BJ (cell line): Measurements from ENCODE around the gene UIMC1. TPM values are rescaled to one million over a fixed set of nuclear protein-coding genes. Genes with fewer than 3 reads are reported as not detected.

Experiments used
- CTCF ChIA-PET: fragments of 350-600 bp; formaldehyde crosslinking; extraction: SDS; loops from one replicate; lab custom pipeline; 2021; ENCODE audit warnings: antibody characterized with exemption, inconsistent platforms; lab: Yijun Ruan, JAX
- POLR2A ChIA-PET: fragments of 300-600 bp; sonication (Branson Sonifier 250); formaldehyde crosslinking; extraction: SDS; loops from one replicate; lab custom pipeline; 2021; ENCODE audit warnings: antibody characterized with exemption; lab: Charles Lee
- DNase-seq: peaks from one replicate; pipeline ENCODE4 v3.0.0-alpha.2; 2011; ENCODE audit warnings: low read depth
- H3K27me3 ChIP-seq: 2 replicates; pipeline ENCODE4 v1.6.0; 2011; ENCODE audit warnings: low read length; ENCODE audit not compliant: control insufficient read depth, insufficient read depth
- H3K36me3 ChIP-seq: 2 replicates; pipeline ENCODE4 v1.5.1; 2011; ENCODE audit warnings: low read length; ENCODE audit not compliant: control insufficient read depth, insufficient read depth
- H3K4me3 ChIP-seq: 2 replicates; pipeline ENCODE4 v1.5.1; 2011; ENCODE audit warnings: low read depth, mild to moderate bottlenecking, control low read depth, low read length
- CTCF ChIP-seq: IDR thresholded peaks from 2 replicates; pipeline ENCODE4 v1.5.1; 2011; ENCODE audit warnings: low read depth, mild to moderate bottlenecking, control low read depth, inconsistent platforms, low read length, moderate library complexity; ENCODE audit not compliant: insufficient read depth
- polyA plus RNA-seq: library from polyadenylated mRNA; depleted of rRNA; stranded (reverse); fragments of >200 nt; gene quantifications from 2 replicates; pipeline ENCODE4 v1.2.3, GENCODE V29; 2011

The UIMC1 gene
- polyA plus RNA-seq, 1 experiment: 14.1 TPM

- CTCF ChIA-PET: interaction anchor here (1.4 kb wide), 1 partner anchor 13 kb away, joined by 3 read pairs; no protein-coding TSS in a partner anchor
- Histone ChIP-seq H3K27me3 (no peaks in the 10 kb centered on the region), H3K4me3 (no peak overlapping the region), H3K36me3 (peaks cover 8% of the 10 kb centered on the region)
- no peak for DNase-seq
- no peak for TF ChIP-seq CTCF
- POLR2A ChIA-PET: no interaction called here
These were observed 72.2 kb downstream of the UIMC1 start for GRCh38 chr5:176934309-176934930.

- ChIA-PET POLR2A (no interaction called here), CTCF (interaction anchor here (1.1 to 1.6 kb wide), 3 partner anchors 10 to 269 kb away, joined by 3 to 5 read pairs (median 4); no protein-coding TSS in a partner anchor)
- no peak overlapping the region for H3K4me3 ChIP-seq
- no peaks in the 10 kb centered on the region for H3K27me3 ChIP-seq
- TF ChIP-seq CTCF: no peak
- no peak for DNase-seq
- H3K36me3 ChIP-seq: peaks cover 2% of the 10 kb centered on the region
These were observed 76.9 kb downstream of the UIMC1 start for GRCh38 chr5:176929654-176930053.

- Histone ChIP-seq H3K36me3 (no peaks in the 10 kb centered on the region), H3K27me3 (no peaks in the 10 kb centered on the region), H3K4me3 (no peak overlapping the region)
- ChIA-PET POLR2A (interaction anchor here (0.6 kb wide), 1 partner anchor 513 kb away, joined by 7 read pairs; no protein-coding TSS in a partner anchor), CTCF (no interaction called here)
- no peak for TF ChIP-seq CTCF
- DNase-seq: no peak
These were observed 79.0 kb downstream of the UIMC1 start for GRCh38 chr5:176927562-176927961.

- Histone ChIP-seq H3K27me3 (no peaks in the 10 kb centered on the region), H3K36me3 (no peaks in the 10 kb centered on the region), H3K4me3 (no peak overlapping the region)
- CTCF ChIA-PET: interaction anchor here (0.9 kb wide), 1 partner anchor 16 kb away, joined by 3 read pairs; no protein-coding TSS in a partner anchor
- no peak for TF ChIP-seq CTCF
- DNase-seq: no peak
- POLR2A ChIA-PET: no interaction called here
These were observed 83.8 kb downstream of the UIMC1 start for GRCh38 chr5:176922817-176923216.

GRCh38 chr5:176921714-176922113, 84.9 kb downstream of the UIMC1 start:
- H3K36me3 ChIP-seq: no peaks in the 10 kb centered on the region
- ChIA-PET CTCF (interaction anchor here (0.9 to 1.6 kb wide), 2 partner anchors 261 to 264 kb away, joined by 3 read pairs; no protein-coding TSS in a partner anchor), POLR2A (interaction anchor here (0.7 kb wide), 1 partner anchor 327 kb away, joined by 4 read pairs; no protein-coding TSS in a partner anchor)
- DNase-seq: no peak
- no peak for TF ChIP-seq CTCF
- H3K4me3 ChIP-seq: no peak overlapping the region
- no peaks in the 10 kb centered on the region for H3K27me3 ChIP-seq
